MM.1S (cell line): ENCODE results near the gene MED15.

Source experiments
- DNase-seq: peaks from one replicate; pipeline ENCODE4 v3.0.0-alpha.2; 2015
- H2AFZ ChIP-seq: fragments of 300-600 bp; sonication (generic); 2 replicates; pipeline ENCODE4 v1.6.0; 2016; ENCODE audit warnings: antibody characterized with exemption, low read length
- H3F3A ChIP-seq: fragments of 300-600 bp; sonication (generic); 2 replicates; pipeline ENCODE4 v1.6.1; 2016; ENCODE audit warnings: mild to moderate bottlenecking, antibody characterized with exemption, low read length, moderate library complexity, mixed read lengths; ENCODE audit not compliant: insufficient read depth
- H3K27ac ChIP-seq: fragments of 300-600 bp; sonication (generic); 2 replicates; pipeline ENCODE4 v1.5.1; 2016; ENCODE audit warnings: mild to moderate bottlenecking, low read length
- H3K27me3 ChIP-seq: fragments of 300-600 bp; sonication (generic); replicated peaks from 2 replicates; pipeline ENCODE4 v1.6.0; 2016; ENCODE audit warnings: low read length; ENCODE audit not compliant: insufficient read depth
- H3K36me3 ChIP-seq: fragments of 300-600 bp; sonication (generic); replicated peaks from 2 replicates; pipeline ENCODE4 v1.6.1; 2016; ENCODE audit warnings: mild to moderate bottlenecking, low read length, mixed read lengths; ENCODE audit not compliant: insufficient read depth
- H3K4me1 ChIP-seq: fragments of 300-600 bp; sonication (generic); 2 replicates; pipeline ENCODE4 v1.6.1; 2016; ENCODE audit warnings: low read length, mixed read lengths
- H3K4me2 ChIP-seq: fragments of 300-600 bp; sonication (generic); 2 replicates; pipeline ENCODE4 v1.6.0; 2016; ENCODE audit warnings: low read depth, low read length
- H3K4me3 ChIP-seq: fragments of 300-600 bp; sonication (generic); 2 replicates; pipeline ENCODE4 v1.5.1; 2016; ENCODE audit warnings: low read length, mixed read lengths
- H3K79me2 ChIP-seq: fragments of 300-600 bp; sonication (generic); 2 replicates; pipeline ENCODE4 v1.6.1; 2016; ENCODE audit warnings: mixed run types, low read length, mixed read lengths
- H3K9ac ChIP-seq: fragments of 300-600 bp; sonication (generic); 2 replicates; pipeline ENCODE4 v1.6.1; 2016; ENCODE audit warnings: low read length, mixed read lengths
- H3K9me2 ChIP-seq: fragments of 300-600 bp; sonication (generic); replicated peaks from 2 replicates; pipeline ENCODE4 v1.6.1; 2016; ENCODE audit warnings: mild to moderate bottlenecking, low read length, mixed read lengths; ENCODE audit not compliant: insufficient read depth
- H3K9me3 ChIP-seq: fragments of 300-600 bp; sonication (generic); replicated peaks from 2 replicates; pipeline ENCODE4 v1.6.1; 2016; ENCODE audit warnings: mild to moderate bottlenecking, low read length, mixed read lengths; ENCODE audit not compliant: insufficient read depth
- H4K20me1 ChIP-seq: fragments of 300-600 bp; sonication (generic); 2 replicates; pipeline ENCODE4 v1.6.1; 2016; ENCODE audit warnings: mild to moderate bottlenecking, low read length, moderate library complexity, mixed read lengths; ENCODE audit not compliant: insufficient read depth
- CTCF ChIP-seq: fragments of 300-600 bp; sonication (generic); IDR thresholded peaks from 2 replicates; pipeline ENCODE4 v1.5.1; 2016; ENCODE audit warnings: antibody characterized with exemption, low read length, mixed read lengths
- EZH2 ChIP-seq: fragments of 300-600 bp; sonication (generic); optimal IDR thresholded peaks from 2 replicates; pipeline ENCODE3; 2017; ENCODE audit warnings: low read depth, mild to moderate bottlenecking, antibody characterized with exemption, low read length, mixed read lengths
- EZH2phosphoT487 ChIP-seq: fragments of 300-600 bp; sonication (generic); IDR thresholded peaks from 2 replicates; pipeline ENCODE4 v1.6.1; 2018; ENCODE audit warnings: antibody characterized with exemption, low read length

Gene MED15

DNA sequence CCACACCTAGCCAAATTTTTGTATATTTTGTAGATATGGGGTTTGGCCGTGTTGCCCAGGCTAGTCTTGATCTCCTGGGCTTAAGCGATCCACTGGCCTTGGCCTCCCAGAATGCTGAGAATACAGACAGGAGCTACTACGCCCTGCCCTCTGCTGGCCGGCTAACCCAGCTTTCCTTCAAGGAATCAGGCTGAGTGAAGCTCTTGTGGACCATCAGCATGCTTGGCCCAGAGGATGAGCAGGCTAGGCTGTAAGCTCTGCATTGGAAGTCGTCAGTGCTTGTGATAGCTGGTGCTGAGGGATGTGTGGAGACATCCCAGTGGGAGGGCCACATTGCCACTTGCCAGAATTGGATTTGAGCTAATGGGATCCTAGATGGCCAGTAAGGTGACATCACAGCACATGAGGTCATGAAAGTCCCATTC is 60.6 kb downstream of the MED15 start:
- Histone ChIP-seq H3K27me3 (no peaks in the 10 kb centered on the region), H3K4me1 (peaks cover 4% of the 10 kb centered on the region; the same call in 1 of the 2 replicates), H2AFZ (no peak overlapping the region), H3K27ac (no peak overlapping the region), H3K4me2 (no peak overlapping the region), H4K20me1 (peaks cover 4% of the 10 kb centered on the region; the same call in 1 of the 2 replicates), H3K4me3 (no peak overlapping the region), H3K9me2 (no peaks in the 10 kb centered on the region), H3K79me2 (no peaks in the 10 kb centered on the region), H3F3A (peaks cover 3% of the 10 kb centered on the region; the same call in 1 of the 2 replicates), H3K36me3 (peaks cover 3% of the 10 kb centered on the region), H3K9me3 (no peaks in the 10 kb centered on the region), H3K9ac (no peak overlapping the region)
- DNase-seq: no peak
- TF ChIP-seq CTCF: no peak
- TF ChIP-seq EZH2: no peak
- no peak for TF ChIP-seq EZH2phosphoT487

DNA sequence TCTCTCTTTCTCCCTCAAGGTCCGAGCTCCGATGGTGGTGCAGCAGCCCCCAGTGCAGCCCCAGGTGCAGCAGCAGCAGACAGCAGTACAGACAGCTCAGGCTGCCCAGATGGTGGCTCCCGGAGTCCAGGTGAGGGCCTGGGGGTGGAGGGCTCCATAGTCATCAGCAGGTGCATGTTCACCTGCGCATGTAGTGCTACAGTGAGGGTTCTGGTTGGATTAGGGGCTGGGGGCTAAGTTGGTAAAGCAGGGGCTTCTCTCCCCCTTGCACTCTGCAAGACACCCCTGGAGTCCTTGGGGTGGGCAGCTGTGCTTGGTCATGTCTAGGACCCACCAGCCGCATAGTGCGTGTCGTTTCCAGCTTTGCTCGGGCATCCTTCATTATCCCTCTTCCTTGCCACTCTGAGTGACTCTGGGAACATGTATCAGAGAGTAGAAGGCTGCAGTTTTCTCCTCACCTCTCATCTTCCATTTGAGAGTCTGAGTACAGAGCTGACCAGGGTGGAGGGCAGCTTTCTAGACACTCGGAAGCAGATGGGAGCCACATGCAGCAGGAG is 61.2 kb downstream of the MED15 start:
- H4K20me1 ChIP-seq: peaks cover 4% of the 10 kb centered on the region; the same call in 1 of the 2 replicates
- no peaks in the 10 kb centered on the region for H3K27me3 ChIP-seq
- no peak for DNase-seq
- H3F3A ChIP-seq: no peaks in the 10 kb centered on the region
- H3K9ac ChIP-seq: no peak overlapping the region
- H3K9me3 ChIP-seq: no peaks in the 10 kb centered on the region
- H3K4me1 ChIP-seq: peaks cover 4% of the 10 kb centered on the region; the same call in 1 of the 2 replicates
- TF ChIP-seq EZH2 (no peak), EZH2phosphoT487 (no peak), CTCF (no peak)
- no peaks in the 10 kb centered on the region for H3K9me2 ChIP-seq
- H3K4me2 ChIP-seq: no peak overlapping the region
- H2AFZ ChIP-seq: no peak overlapping the region
- H3K27ac ChIP-seq: no peak overlapping the region
- no peak overlapping the region for H3K4me3 ChIP-seq
- H3K36me3 ChIP-seq: peaks cover 3% of the 10 kb centered on the region
- no peaks in the 10 kb centered on the region for H3K79me2 ChIP-seq

- Histone ChIP-seq H2AFZ (no peak overlapping the region), H3K4me3 (no peak overlapping the region), H3K27me3 (no peaks in the 10 kb centered on the region), H4K20me1 (peaks cover 4% of the 10 kb centered on the region; the same call in 1 of the 2 replicates), H3K4me1 (peaks cover 4% of the 10 kb centered on the region; the same call in 1 of the 2 replicates), H3K9ac (no peak overlapping the region), H3K79me2 (no peaks in the 10 kb centered on the region), H3K27ac (no peak overlapping the region), H3K9me3 (no peaks in the 10 kb centered on the region), H3F3A (no peaks in the 10 kb centered on the region), H3K4me2 (no peak overlapping the region), H3K9me2 (no peaks in the 10 kb centered on the region), H3K36me3 (peaks cover 3% of the 10 kb centered on the region)
- no peak for DNase-seq
- TF ChIP-seq EZH2phosphoT487 (no peak), EZH2 (no peak), CTCF (no peak)
These were observed 61.9 kb downstream of the MED15 start for GRCh38 chr22:20569059-20570058.
